Adrenal gland (tissue), 12 donors: ENCODE results near the gene CACHD1. TPM values are rescaled to one million over a fixed set of nuclear protein-coding genes. Genes with fewer than 3 reads are reported as not detected.

Source experiments
- DNase-seq, 7 donors: peaks; one replicate each; pipeline ENCODE4 v3.0.0-alpha.2; 2019 to 2020
- H3K27ac ChIP-seq, 5 donors: fragments of 200-600 bp; sonication (generic) in 4 of 5; 1 replicate in 3 of 5; 2 replicates in 2 of 5; pipeline versions ENCODE4 v1.5.1 to v1.8.0; 2016 to 2020; ENCODE audit warnings: mild to moderate bottlenecking in 1 of 5
- H3K27me3 ChIP-seq: fragments of 200-600 bp; 2 replicates; pipeline ENCODE4 v1.8.0; 2021
- H3K36me3 ChIP-seq, 2 donors: fragments of 200-600 bp; replicated peaks in 1 of 2; 1 replicate in 1 of 2; 2 replicates in 1 of 2; pipeline versions ENCODE4 v1.5.1 to v1.8.0; 2018 to 2022
- H3K4me1 ChIP-seq, 2 donors: fragments of 200-600 bp; replicated peaks in 1 of 2; 1 replicate in 1 of 2; 2 replicates in 1 of 2; pipeline versions ENCODE4 v1.5.1 to v1.8.0; 2018 to 2021
- H3K4me3 ChIP-seq, 4 donors: fragments of 200-600 bp; sonication (generic) in 3 of 4; one replicate each; pipeline ENCODE4 v1.5.1; 2016 to 2018
- H3K9me3 ChIP-seq, 3 donors: fragments of 200-600 bp; sonication (generic) in 1 of 3; replicated peaks in 1 of 3; 1 replicate in 2 of 3; 2 replicates in 1 of 3; pipeline versions ENCODE4 v1.5.1 to v1.8.0; 2016 to 2021
- CTCF ChIP-seq, 6 experiments: fragments of 450-650 bp in 4 of 6; fragments of 200-600 bp in 2 of 6; sonication (generic) in 1 of 6; IDR thresholded peaks; 1 replicate in 5 of 6; 2 replicates in 1 of 6; pipeline versions ENCODE4 v1.5.1 to v1.8.0; 2016 to 2021; ENCODE audit warnings: antibody characterized with exemption in 6 of 6, mild to moderate bottlenecking in 2 of 6, moderate library complexity in 1 of 6
- POLR2A ChIP-seq, 2 donors: fragments of 450-650 bp; IDR thresholded peaks; one replicate each; pipeline ENCODE4 v1.6.1; 2017; ENCODE audit warnings: antibody characterized with exemption in 2 of 2, mild to moderate bottlenecking in 2 of 2, moderate library complexity in 1 of 2
- WGBS, 4 donors: extraction: QIAGEN DNeasy Blood & Tissue Kit in 2 of 4; methylation state at CpG; one replicate each; pipeline versions ENCODE4 v1.1.5 to v1.1.7; 2013 to 2017; 5-methylcytosine and 5-hydroxymethylcytosine counted together
- intact Hi-C, 2 donors: fragments of 100-400 bp; cut with DNase I; formaldehyde crosslinking; loops; one replicate each; pipeline versions ENCODE4 v1.14.1 to v1.15.0; 2022 to 2023
- polyA plus RNA-seq, 3 donors: library from polyadenylated mRNA; stranded (reverse); fragments of 200-250 nt in 2 of 3; fragments of 350-450 nt in 1 of 3; fragmentation: Illumina TruSeq in 1 of 3; extraction: RNeasy Lipid Tissue Mini Kit (QIAGEN cat#74804) in 1 of 3; gene quantifications; one replicate each; pipeline ENCODE4 v1.2.3, GENCODE V29; 2013 to 2014
- total RNA-seq, 9 donors: library from RNA; depleted of rRNA in 4 of 9; stranded (reverse); fragments of >200 nt in 4 of 9; fragments of 120-200 nt in 1 of 9; fragmentation: NEBNext Ultra II Directional in 1 of 9; extraction: Animal tissue kit (Norgen Biotek cat#: 25700) in 1 of 9; gene quantifications; one replicate each; pipeline versions ENCODE4 v1.1.0 to v1.2.4, GENCODE V29; 2013 to 2023
- donor health status: healthy with polysubstance abuse.
- donor health status: Bipolar disorder and iron deficiency.
- donor health status: DM: yes; HTN: yes; CAD: no.
- donor health status: DM: no; HTN: no; CAD: no.
- donor health status: DM: no; HTN: no; CAD: no.
- donor health status: DM: yes; HTN: yes; CAD: no.

CACHD1 gene
- total and polyA plus RNA-seq, 12 donors: 14.8 to 43.1 (median 24.0) TPM

DNA sequence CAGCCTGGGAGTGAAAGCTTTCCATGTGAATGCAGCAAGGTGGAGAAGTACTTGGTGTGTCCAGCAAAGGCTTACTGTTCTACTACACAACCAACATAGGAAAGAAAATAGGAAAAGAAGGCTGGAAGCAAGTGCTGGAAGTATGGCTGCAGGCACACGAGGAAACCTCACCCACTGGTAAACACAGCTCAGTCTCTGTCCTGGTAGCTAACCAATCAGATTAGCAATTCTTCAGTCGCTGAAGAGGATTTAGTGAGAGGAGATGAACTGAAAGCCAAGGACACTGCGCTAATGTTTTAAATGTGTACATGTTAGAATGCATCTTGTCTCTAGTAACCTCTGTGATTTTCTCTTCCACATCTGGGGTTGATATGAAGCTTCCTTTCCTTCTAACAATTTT is 36.2 kb upstream of the CACHD1 start:
- TF ChIP-seq POLR2A (IDR thresholded peaks at IDR 0.05) (no peak), CTCF (IDR thresholded peaks at IDR 0.05) (no peak)
- Histone ChIP-seq H3K36me3 (no peaks in the 10 kb centered on the region), H3K4me1 (no peaks in the 10 kb centered on the region), H3K4me3 (no peak overlapping the region), H3K27me3 (no peaks in the 10 kb centered on the region), H3K27ac (no peak overlapping the region), H3K9me3 (no peaks in the 10 kb centered on the region)
- intact Hi-C loops: no loop called here
- DNase-seq: no peak
- 46 to 63% (median 53%) methylated on average over 3 of the region's 3 CpGs for WGBS, 4 donors

DNA sequence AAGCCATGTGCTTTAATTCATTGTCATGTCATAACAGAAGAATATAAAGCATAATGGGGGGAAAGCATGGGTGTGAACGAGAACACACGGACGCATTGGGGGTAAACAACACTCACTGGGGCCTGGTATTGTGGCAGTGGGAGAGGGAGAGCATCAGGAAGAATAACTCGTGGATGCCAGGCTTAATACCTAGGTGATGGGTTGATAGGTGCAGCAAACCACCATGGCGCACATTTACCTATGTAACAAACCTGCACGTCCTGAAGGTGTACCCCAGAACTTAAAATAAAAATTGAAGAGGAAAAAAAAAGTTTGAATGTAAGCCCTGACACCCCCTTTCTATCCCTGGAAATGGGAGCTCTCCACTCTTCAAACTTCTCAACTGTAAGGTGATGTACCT is 34.9 kb upstream of the CACHD1 start:
- H3K36me3 ChIP-seq: no peaks in the 10 kb centered on the region
- no peak for DNase-seq
- H3K4me1 ChIP-seq: no peaks in the 10 kb centered on the region
- no peaks in the 10 kb centered on the region for H3K9me3 ChIP-seq
- TF ChIP-seq POLR2A (IDR thresholded peaks at IDR 0.05) (no peak), CTCF (IDR thresholded peaks at IDR 0.05) (no peak)
- 85 to 92% (median 88%) methylated on average over 6 of the region's 6 CpGs for whole genome bisulfite sequencing, 4 donors
- intact Hi-C loops: no loop called here
- H3K4me3 ChIP-seq: no peak overlapping the region
- H3K27ac ChIP-seq: no peak overlapping the region
- no peaks in the 10 kb centered on the region for H3K27me3 ChIP-seq

DNA sequence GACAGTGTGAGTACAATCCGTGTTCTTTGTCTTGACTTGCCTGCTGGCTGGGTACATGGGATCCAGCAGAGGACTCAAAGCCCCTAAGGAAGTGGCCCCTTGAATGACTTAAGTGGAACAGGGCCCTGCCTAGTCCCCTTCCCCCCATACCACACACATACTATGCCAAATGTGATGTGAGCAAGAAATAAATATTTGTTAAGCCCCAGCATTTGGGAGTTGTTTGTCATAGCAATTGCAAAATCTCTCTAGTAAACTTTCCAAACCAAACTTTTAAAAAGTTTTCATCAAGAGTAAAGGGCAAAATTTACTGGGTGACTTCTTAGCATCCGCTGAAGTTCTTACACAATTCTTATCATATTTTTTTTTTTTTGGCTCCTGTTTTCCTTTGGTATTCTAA is 32.5 kb upstream of the CACHD1 start:
- H3K27ac ChIP-seq: no peak overlapping the region
- H3K36me3 ChIP-seq: no peaks in the 10 kb centered on the region
- WGBS, 4 donors: 67 to 86% (median 81%) methylated on average over 2 of the region's 2 CpGs
- intact Hi-C loops: no loop called here
- no peaks in the 10 kb centered on the region for H3K4me1 ChIP-seq
- peak in 1 of 7 donors; percentile 3 for DNase-seq
- H3K4me3 ChIP-seq: no peak overlapping the region
- no peaks in the 10 kb centered on the region for H3K27me3 ChIP-seq
- H3K9me3 ChIP-seq: no peaks in the 10 kb centered on the region
- TF ChIP-seq POLR2A (IDR thresholded peaks at IDR 0.05) (no peak), CTCF (IDR thresholded peaks at IDR 0.05) (no peak)

DNA sequence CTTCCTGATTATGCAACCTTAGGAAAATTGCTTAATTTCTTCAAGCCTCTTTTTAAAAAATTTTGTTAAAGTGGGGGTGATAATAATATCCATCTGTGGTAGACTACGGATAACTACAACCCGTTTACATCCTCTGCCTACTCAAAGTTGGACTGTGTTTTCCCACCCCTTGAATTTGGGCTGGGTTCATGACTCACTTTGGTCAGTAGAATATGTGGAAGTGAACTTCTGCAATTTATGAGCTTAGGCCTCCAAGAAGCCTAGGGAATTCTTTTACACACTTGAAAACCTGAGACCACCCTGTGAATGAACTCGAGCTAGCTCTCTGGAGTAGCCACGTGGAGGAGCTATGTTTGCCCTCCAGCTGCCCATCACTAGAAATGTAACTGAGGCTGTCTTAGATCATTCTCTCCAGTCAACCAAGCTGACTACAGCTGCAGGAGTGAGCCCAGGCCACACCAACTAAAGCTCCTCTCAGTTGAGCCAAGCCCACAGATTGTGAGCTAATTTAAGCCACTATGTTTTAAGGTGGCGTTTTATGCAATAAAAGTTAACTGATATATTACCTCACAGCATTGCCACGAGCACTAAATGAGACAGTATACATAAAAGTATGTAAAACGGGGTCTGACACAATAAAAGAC is 29.6 kb upstream of the CACHD1 start:
- intact Hi-C loops: no loop called here
- Histone ChIP-seq H3K27me3 (no peaks in the 10 kb centered on the region), H3K9me3 (no peaks in the 10 kb centered on the region), H3K4me3 (no peak overlapping the region), H3K36me3 (no peaks in the 10 kb centered on the region), H3K4me1 (no peaks in the 10 kb centered on the region), H3K27ac (no peak overlapping the region)
- WGBS, 4 donors: 72 to 88% (median 81%) methylated on average over 7 of the region's 7 CpGs
- TF ChIP-seq POLR2A (IDR thresholded peaks at IDR 0.05): no peak
- no peak for TF ChIP-seq CTCF (IDR thresholded peaks at IDR 0.05)
- no peak for DNase-seq
